ENCODE data around the gene BCL2L13. TPM values are rescaled to one million over a fixed set of nuclear protein-coding genes. Genes with fewer than 3 reads are reported as not detected.
"Not testable (repeated sequence)": the region's sequence is repeated elsewhere in the genome, so short reads cannot be mapped to it uniquely, and the experiment has no call there.

The BCL2L13 gene
- total and polyA plus RNA-seq, 4 experiments from 2014 or later = 28.3 to 39.2 (median 32.8) TPM

- Mint-ChIP-seq H3K36me3 (peaks cover 16 to 29% of the 10 kb centered on the region in 2 donors), H3K27ac (no peak overlapping the region), H3K9me3 (no peaks in the 10 kb centered on the region), H3K27me3 (no peaks in the 10 kb centered on the region), H3K4me1 (peaks cover 0 to 6% (median 5%) of the 10 kb centered on the region in 4 donors), H3K4me3 (no peak overlapping the region)
- DNase-seq = no peak
- ChIA-PET POLR2A (ENCODE audit: partially characterized antibody) (no interaction called here), CTCF (ENCODE audit: partially characterized antibody) (interaction anchor here (0.7 to 0.9 kb wide), 2 partner anchors 13 to 18 kb away, joined by 3 read pairs; no protein-coding TSS in a partner anchor)
- intact Hi-C loops (cut with micrococcal nuclease) = no loop called here
- Histone ChIP-seq H3K27me3 (ENCODE audit: insufficient read depth, low read length) (no peaks in the 10 kb centered on the region), H3K36me3 (ENCODE audit: insufficient read depth, low read length) (peaks cover 6% of the 10 kb centered on the region), H3K27ac (ENCODE audit: low read depth, low read length) (no peak overlapping the region), H3K9me3 (ENCODE audit: control insufficient read depth in 1 of 2, low read length in 2 of 2) (no peaks in the 10 kb centered on the region), H3K4me1 (ENCODE audit: insufficient read depth, low read length) (no peaks in the 10 kb centered on the region), H3K4me3 (ENCODE audit: low read length in 2 of 2) (no peak overlapping the region)
Measured at GRCh38 chr22:17692841-17693240, 54.3 kb downstream of the BCL2L13 start.

GRCh38 chr22:17694193-17694592, 55.6 kb downstream of the BCL2L13 start:
- H3K4me1 ChIP-seq (ENCODE audit: insufficient read depth, low read length) = no peaks in the 10 kb centered on the region
- Mint-ChIP-seq H3K4me3 (no peak overlapping the region), H3K27ac (no peak overlapping the region), H3K9me3 (no peaks in the 10 kb centered on the region), H3K36me3 (peaks cover 20 to 30% of the 10 kb centered on the region in 2 donors), H3K27me3 (no peaks in the 10 kb centered on the region), H3K4me1 (peaks cover 6 to 8% (median 6%) of the 10 kb centered on the region in 4 donors)
- H3K36me3 ChIP-seq (ENCODE audit: insufficient read depth, low read length) = peaks cover 2% of the 10 kb centered on the region
- POLR2A ChIA-PET (ENCODE audit: partially characterized antibody) = no interaction called here
- no peak overlapping the region for H3K27ac ChIP-seq (ENCODE audit: low read depth, low read length)
- intact Hi-C loops (cut with micrococcal nuclease) = no loop called here
- CTCF ChIA-PET (ENCODE audit: partially characterized antibody) = no interaction called here
- no peaks in the 10 kb centered on the region for H3K9me3 ChIP-seq (ENCODE audit: control insufficient read depth in 1 of 2, low read length in 2 of 2)
- H3K4me3 ChIP-seq (ENCODE audit: low read length in 2 of 2) = no peak overlapping the region
- no peaks in the 10 kb centered on the region for H3K27me3 ChIP-seq (ENCODE audit: insufficient read depth, low read length)
- DNase-seq = no peak

GRCh38 chr22:17694752-17695151, 56.2 kb downstream of the BCL2L13 start:
- Mint-ChIP-seq H3K36me3 (peaks cover 20 to 32% of the 10 kb centered on the region in 2 donors), H3K27me3 (no peaks in the 10 kb centered on the region)
- POLR2A ChIA-PET (ENCODE audit: partially characterized antibody) = no interaction called here

GRCh38 chr22:17695986-17696385, 57.4 kb downstream of the BCL2L13 start:
- DNase-seq = no peak
- ChIA-PET POLR2A (ENCODE audit: partially characterized antibody) (no interaction called here), CTCF (ENCODE audit: partially characterized antibody) (no interaction called here)
- H3K4me1 ChIP-seq (ENCODE audit: insufficient read depth, low read length) = no peaks in the 10 kb centered on the region
- H3K36me3 ChIP-seq (ENCODE audit: insufficient read depth, low read length) = no peaks in the 10 kb centered on the region
- H3K4me1 Mint-ChIP-seq = peaks cover 6 to 8% (median 6%) of the 10 kb centered on the region in 4 donors
- intact Hi-C loops (cut with micrococcal nuclease) = no loop called here
- H3K36me3 Mint-ChIP-seq = peaks cover 20 to 38% of the 10 kb centered on the region in 2 donors
- no peak overlapping the region for H3K27ac ChIP-seq (ENCODE audit: low read depth, low read length)
- H3K27ac Mint-ChIP-seq = peak overlapping the region in 1 of 7 donors; percentile 42
- no peak overlapping the region for H3K4me3 ChIP-seq (ENCODE audit: low read length in 2 of 2)
- no peaks in the 10 kb centered on the region for H3K27me3 ChIP-seq (ENCODE audit: insufficient read depth, low read length)
- no peaks in the 10 kb centered on the region for H3K9me3 Mint-ChIP-seq
- H3K9me3 ChIP-seq (ENCODE audit: control insufficient read depth in 1 of 2, low read length in 2 of 2) = no peaks in the 10 kb centered on the region
- no peak overlapping the region for H3K4me3 Mint-ChIP-seq
- H3K27me3 Mint-ChIP-seq = no peaks in the 10 kb centered on the region

More at GRCh38 chr22:17694752-17695151, 56.2 kb downstream of the BCL2L13 start:
- DNase-seq = no peak
- no peak overlapping the region for H3K4me3 Mint-ChIP-seq
- Histone ChIP-seq H3K36me3 (ENCODE audit: insufficient read depth, low read length) (no peaks in the 10 kb centered on the region), H3K4me3 (ENCODE audit: low read length in 2 of 2) (no peak overlapping the region), H3K4me1 (ENCODE audit: insufficient read depth, low read length) (no peaks in the 10 kb centered on the region), H3K27me3 (ENCODE audit: insufficient read depth, low read length) (no peaks in the 10 kb centered on the region), H3K9me3 (ENCODE audit: control insufficient read depth in 1 of 2, low read length in 2 of 2) (no peaks in the 10 kb centered on the region), H3K27ac (ENCODE audit: low read depth, low read length) (no peak overlapping the region)
- CTCF ChIA-PET (ENCODE audit: partially characterized antibody) = no interaction called here
- peaks cover 6 to 8% (median 6%) of the 10 kb centered on the region in 4 donors for H3K4me1 Mint-ChIP-seq
- H3K9me3 Mint-ChIP-seq = no peaks in the 10 kb centered on the region
- no peak overlapping the region for H3K27ac Mint-ChIP-seq
- intact Hi-C loops (cut with micrococcal nuclease) = no loop called here

GRCh38 chr22:17697196-17697595, 58.6 kb downstream of the BCL2L13 start:
- peaks cover 16 to 33% of the 10 kb centered on the region in 2 donors for H3K36me3 Mint-ChIP-seq
- H3K27ac ChIP-seq (ENCODE audit: low read depth, low read length); POLR2A ChIA-PET (ENCODE audit: partially characterized antibody); H3K4me3 Mint-ChIP-seq; DNase-seq; intact Hi-C loops (cut with micrococcal nuclease); H3K4me1 Mint-ChIP-seq; H3K27me3 ChIP-seq (ENCODE audit: insufficient read depth, low read length); H3K4me1 ChIP-seq (ENCODE audit: insufficient read depth, low read length); H3K9me3 ChIP-seq (ENCODE audit: control insufficient read depth in 1 of 2, low read length in 2 of 2); CTCF ChIA-PET (ENCODE audit: partially characterized antibody); H3K4me3 ChIP-seq (ENCODE audit: low read length in 2 of 2); H3K27ac Mint-ChIP-seq; H3K27me3 Mint-ChIP-seq; H3K36me3 ChIP-seq (ENCODE audit: insufficient read depth, low read length); H3K9me3 Mint-ChIP-seq: not testable (repeated sequence)

- H3K9me3 Mint-ChIP-seq; POLR2A ChIA-PET (ENCODE audit: partially characterized antibody); H3K27ac Mint-ChIP-seq; H3K9me3 ChIP-seq (ENCODE audit: control insufficient read depth in 1 of 2, low read length in 2 of 2); intact Hi-C loops (cut with micrococcal nuclease); H3K4me1 ChIP-seq (ENCODE audit: insufficient read depth, low read length); H3K4me1 Mint-ChIP-seq; H3K4me3 ChIP-seq (ENCODE audit: low read length in 2 of 2); H3K4me3 Mint-ChIP-seq; H3K27ac ChIP-seq (ENCODE audit: low read depth, low read length); H3K27me3 ChIP-seq (ENCODE audit: insufficient read depth, low read length); DNase-seq; H3K27me3 Mint-ChIP-seq; H3K36me3 ChIP-seq (ENCODE audit: insufficient read depth, low read length): not testable (repeated sequence)
- CTCF ChIA-PET (ENCODE audit: partially characterized antibody) = interaction anchor here (0.7 kb wide), 1 partner anchor 222 kb away, joined by 3 read pairs; no protein-coding TSS in a partner anchor
- H3K36me3 Mint-ChIP-seq = peaks cover 16 to 34% of the 10 kb centered on the region in 2 donors
Measured at GRCh38 chr22:17698276-17698675, 59.7 kb downstream of the BCL2L13 start.

GRCh38 chr22:17698948-17699347, 60.4 kb downstream of the BCL2L13 start:
- H3K36me3 Mint-ChIP-seq = peaks cover 21 to 38% of the 10 kb centered on the region in 2 donors
- H3K27me3 ChIP-seq (ENCODE audit: insufficient read depth, low read length) = no peaks in the 10 kb centered on the region
- peak overlapping the region in 3 of 7 donors; percentile 9 to 67 (median 42) for H3K27ac Mint-ChIP-seq
- H3K36me3 ChIP-seq (ENCODE audit: insufficient read depth, low read length) = no peaks in the 10 kb centered on the region
- ChIA-PET CTCF (ENCODE audit: partially characterized antibody) (interaction anchor here (1.1 kb wide), 1 partner anchor 43 kb away, joined by 3 read pairs; no protein-coding TSS in a partner anchor), POLR2A (ENCODE audit: partially characterized antibody) (no interaction called here)
- no peak overlapping the region for H3K4me3 Mint-ChIP-seq
- no peaks in the 10 kb centered on the region for H3K27me3 Mint-ChIP-seq
- H3K4me1 ChIP-seq (ENCODE audit: insufficient read depth, low read length) = no peaks in the 10 kb centered on the region
- H3K27ac ChIP-seq (ENCODE audit: low read depth, low read length) = no peak overlapping the region
- H3K9me3 ChIP-seq (ENCODE audit: control insufficient read depth in 1 of 2, low read length in 2 of 2) = no peaks in the 10 kb centered on the region
- H3K4me1 Mint-ChIP-seq = peaks cover 6% of the 10 kb centered on the region in 4 donors
- intact Hi-C loops (cut with micrococcal nuclease) = no loop called here
- no peaks in the 10 kb centered on the region for H3K9me3 Mint-ChIP-seq
- no peak overlapping the region for H3K4me3 ChIP-seq (ENCODE audit: low read length in 2 of 2)
- no peak for DNase-seq
